ENCODE data around the gene CCNY.
"Not testable (repeated sequence)": the region's sequence is repeated elsewhere in the genome, so short reads cannot be mapped to it uniquely, and the experiment has no call there.

CCNY gene

DNA sequence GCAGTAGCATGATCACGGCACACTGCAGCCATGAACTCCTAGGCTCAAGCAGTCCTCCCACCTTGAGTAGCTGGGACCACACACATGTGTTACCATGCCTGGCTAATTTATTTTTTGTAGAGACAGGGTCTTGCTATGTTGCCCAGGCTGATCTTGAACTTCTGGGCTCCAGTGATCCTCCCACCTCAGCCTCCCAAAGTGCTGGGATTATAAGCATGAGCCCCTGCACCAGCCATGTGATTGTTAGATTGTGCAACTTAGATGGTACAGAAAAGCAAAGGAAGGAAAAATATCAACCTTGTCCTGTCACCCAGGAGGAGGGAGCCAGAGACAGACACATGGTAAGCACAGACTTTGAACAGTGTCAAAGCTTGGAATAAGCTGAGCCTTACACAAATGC, 73.5 kb downstream of the CCNY start:
- FAIRE-seq: no peak

DNA sequence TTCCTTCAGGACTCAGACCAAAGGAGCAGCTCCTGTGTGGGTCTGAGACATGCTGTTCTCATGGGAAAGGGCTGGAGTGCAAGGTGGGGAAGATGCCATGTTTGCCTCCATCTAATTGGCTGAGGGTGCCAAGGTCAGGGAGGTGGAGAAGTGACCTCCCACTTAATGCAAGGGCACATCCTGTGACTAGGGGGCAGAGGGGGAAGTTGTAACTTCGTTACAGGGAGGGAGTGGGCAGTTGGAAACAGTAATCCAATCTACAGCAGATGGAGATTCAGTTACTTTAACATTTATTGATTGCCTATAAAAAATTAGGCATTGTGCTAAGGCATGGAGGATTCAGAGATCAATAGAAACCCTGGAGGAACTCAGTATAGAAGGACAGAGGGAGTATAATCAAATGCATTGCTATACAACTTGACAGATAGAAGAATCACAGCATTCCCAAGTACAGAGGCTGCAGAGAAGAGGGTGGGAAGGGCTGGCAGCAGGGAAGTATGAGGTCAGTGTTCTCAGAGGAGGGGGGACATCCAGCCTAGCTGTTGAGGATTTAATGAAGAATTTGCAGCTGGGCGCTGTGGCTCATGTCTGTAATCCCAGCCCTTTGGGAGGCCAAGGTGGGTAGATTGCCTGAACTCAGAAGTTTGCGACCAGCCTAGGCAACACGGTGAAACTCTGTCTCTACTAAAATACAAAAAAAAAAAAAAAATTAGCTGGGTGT, 75.9 kb downstream of the CCNY start:
- no peak for FAIRE-seq

GRCh38 chr10:35412900-35413491, 76.7 kb downstream of the CCNY start:
- no peak for FAIRE-seq

DNA sequence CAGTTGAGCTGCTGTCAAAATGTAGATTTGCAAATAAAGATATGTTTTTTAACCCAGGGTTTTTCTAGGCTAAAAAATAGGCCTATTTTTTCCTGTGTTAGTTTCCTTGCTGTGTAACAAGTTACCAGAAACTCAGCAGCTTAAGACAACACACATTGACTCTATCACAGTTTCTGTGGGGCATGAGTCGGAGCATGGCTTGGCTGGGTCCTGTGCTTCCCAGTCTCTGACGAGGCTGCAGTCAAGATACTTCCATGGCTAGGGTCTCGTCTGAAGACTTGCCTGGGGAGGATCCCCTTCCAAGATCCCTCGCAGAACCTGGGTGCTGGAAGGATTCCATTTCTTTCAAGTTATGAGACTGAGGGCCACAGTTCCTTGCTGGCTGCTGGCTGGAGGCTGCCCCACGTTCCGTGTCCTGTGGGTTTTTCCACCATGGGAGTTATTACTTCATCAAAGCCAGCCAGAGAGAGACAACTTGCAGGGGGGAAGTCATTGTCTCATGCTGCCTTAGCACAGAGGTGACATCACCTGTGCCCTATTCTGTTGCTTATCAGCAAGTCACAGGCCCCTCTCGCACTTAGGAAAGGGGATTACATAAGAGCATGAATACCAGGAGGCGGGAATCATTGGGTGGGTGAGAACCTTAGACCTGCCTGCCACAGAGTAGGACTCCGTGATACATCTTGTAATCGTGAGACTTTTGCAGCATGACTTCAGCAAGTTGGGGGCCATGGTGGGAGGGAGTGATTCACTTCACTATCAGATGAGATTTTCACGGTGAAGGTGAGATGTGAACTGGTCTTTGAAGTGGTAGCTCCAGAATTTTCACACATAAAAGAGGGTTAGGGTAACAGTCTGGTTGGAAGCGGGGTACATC, 77.9 kb downstream of the CCNY start:
- no peak for FAIRE-seq

- no peak for FAIRE-seq
These were observed 79.2 kb downstream of the CCNY start for GRCh38 chr10:35415505-35415904.

DNA sequence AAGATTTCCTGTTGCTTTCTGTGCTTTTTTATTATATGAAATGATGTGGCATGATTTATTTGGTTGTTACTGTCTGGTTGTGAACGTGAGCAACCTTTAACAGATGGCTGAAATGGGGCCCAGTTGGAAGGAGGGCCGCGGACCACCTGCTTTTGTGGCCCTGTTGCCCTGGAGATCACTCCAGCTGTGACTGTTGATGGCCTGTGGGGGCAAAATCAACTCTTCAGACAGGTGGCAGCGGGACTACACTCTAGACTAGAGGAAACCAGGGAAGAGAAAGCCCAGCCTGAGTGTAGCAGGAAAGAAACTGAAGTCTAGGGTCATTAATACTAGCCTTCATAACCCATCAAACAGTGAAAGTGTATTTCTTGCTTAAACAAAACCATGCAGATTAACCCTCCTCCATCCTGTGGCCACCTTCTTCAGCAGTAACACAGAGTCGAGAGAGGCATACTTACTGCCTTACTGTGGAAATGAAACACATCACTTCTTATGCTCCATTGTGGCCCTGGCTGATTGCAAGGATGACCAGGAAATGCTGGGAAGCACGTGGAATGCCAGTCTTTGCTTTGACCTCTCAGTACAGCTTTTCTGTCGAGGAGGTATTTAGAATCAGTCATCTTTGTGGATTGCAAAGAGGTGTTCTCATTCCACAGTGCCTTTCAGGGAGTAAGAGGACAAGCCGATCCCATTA, 80.5 kb downstream of the CCNY start:
- no peak for FAIRE-seq

DNA sequence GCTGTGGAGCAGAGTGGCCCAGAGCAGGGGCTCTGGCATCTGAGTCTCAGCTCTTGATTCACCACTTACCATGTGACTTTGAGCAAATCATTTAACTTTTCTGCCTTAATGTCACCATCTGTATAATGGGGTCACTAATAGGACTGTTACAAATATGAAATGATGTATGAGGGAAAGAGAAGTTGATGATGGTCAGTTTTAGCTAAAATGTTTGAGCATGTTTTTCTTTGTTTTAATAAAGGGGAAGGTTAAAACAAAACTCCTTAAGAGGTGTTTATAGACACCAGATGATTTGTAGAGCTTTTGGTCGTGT, 81.0 kb downstream of the CCNY start:
- FAIRE-seq: no peak

- no peak for FAIRE-seq
These were observed 81.5 kb downstream of the CCNY start for GRCh38 chr10:35417795-35418194.

DNA sequence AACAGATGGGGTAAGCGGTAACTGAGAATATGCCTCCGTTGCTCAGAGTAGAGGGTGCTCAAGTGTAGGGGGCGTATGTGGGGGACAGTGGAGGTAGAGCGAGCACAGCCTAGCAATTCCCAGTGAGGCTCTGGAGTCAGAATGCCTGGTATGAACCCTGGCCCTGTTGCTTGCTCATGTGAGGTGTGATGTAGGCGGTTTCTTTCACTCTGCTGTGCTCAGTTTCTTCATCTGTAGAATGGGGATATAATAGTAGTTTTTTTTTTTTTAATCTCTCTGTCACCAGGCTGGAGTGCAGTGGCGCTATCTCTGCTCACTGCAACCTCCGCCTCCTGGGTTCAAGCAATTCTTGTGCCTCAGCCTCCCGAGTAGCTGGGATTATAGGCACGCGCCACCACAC, 82.3 kb downstream of the CCNY start:
- not testable (repeated sequence) for FAIRE-seq

- no peak for FAIRE-seq
These were observed 83.7 kb downstream of the CCNY start for GRCh38 chr10:35420044-35420443.

DNA sequence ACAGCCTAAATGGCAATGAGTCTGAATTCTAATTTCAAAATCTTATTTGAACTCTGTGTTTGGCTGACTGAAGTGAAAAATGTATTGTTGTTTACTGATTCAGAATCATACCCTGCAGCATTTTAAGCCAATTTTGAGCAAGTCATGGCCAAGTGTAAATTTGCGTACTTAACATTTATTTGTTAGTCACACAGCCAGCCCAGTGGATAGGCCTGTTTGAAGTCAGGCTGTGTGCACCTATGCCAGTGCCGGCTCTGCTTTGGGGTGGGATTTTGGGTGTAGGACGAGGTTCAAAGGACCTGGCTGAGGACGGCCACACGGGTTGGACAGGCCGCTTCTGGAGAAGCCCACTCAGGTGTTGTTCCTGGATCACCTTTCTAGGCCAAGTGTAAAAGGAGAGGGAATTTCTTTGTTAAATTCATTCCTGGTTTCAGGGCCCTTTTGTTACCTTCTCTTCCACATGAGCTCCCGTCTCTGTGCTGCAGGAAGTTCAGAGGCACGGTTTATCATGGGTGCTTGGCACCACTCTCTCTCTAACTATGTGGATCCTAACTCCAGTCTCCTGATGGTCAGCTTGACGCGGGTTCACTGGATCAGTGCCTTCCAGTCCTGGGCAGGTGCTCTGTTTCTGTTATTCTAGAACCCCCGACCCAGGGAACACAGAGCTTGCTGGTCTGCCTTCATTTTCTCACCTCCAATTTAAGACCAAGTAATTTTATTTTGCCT, 84.7 kb downstream of the CCNY start:
- FAIRE-seq: no peak

- FAIRE-seq: peak; percentile 80
These were observed 85.4 kb downstream of the CCNY start for GRCh38 chr10:35421553-35422178.

GRCh38 chr10:35422228-35422627, 85.9 kb downstream of the CCNY start:
- FAIRE-seq: no peak

GRCh38 chr10:35423505-35424306, 87.4 kb downstream of the CCNY start:
- FAIRE-seq: no peak

DNA sequence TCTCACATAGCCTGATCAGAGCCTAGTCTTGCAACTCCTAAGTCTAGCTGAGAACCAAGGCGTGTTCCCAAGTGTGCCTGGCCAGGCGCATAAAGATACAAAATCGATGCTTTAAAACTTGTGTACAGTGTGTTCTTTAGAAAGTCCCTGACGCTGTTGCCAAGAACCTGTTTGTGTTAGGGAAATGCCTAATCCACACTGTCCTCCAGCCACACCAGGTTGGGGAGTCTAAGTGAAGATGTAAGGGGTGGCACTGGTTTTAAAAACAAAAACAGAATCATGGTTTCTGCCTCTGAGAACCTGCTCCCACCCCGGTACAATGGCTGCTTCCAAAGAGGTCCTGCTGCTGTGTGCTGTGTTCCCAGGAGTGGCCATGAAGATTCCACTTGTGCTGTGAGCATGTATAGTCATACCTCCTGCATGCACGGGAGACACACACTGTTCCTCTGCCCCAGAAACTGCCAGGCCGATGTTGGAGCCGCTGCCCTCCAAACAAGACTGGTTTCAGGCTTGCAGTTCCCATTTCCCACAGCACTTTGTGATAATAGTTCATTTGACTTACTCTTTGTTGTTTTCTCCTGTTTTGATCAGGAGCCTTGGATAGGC, 88.5 kb downstream of the CCNY start:
- no peak for FAIRE-seq

- no peak for FAIRE-seq
These were observed 89.3 kb downstream of the CCNY start for GRCh38 chr10:35425595-35425994.

DNA sequence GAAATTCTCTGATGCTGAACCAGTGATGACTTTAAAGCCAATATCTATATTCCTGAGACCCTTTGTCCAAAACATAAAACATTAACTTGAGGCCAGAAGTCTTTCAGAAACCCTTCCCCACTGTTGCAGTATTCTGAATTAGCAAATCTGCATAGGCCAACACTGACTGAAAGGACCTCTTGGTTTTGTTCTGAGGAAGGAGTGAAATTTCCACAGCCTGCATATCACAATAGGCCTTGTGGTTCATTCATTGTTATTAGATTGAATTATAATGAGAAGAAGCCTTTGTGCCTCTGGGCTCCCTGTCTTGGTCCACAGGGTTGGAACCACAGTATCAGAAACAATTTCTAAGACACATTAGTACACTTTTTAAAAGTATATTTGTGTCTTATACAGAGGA, 90.3 kb downstream of the CCNY start:
- FAIRE-seq: no peak

DNA sequence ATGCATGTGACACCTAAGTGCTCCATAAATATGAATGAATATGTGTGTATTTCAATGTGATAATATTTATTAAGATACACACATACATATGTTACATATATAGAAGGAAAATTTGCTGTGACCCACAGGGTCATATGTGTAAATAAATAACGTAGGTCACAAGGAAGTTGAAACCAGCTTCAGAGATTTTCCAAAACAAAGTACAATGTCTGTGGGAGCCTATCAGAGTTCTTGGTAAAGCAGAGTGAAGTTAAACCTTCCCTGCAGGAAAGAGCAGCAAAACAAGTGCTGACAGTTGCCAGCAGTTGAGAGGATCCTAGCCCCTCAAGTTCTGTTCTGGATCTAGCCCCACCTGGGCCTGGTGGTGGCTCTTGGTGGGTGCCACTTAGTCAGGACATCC, 91.2 kb downstream of the CCNY start:
- no peak for FAIRE-seq

- FAIRE-seq: no peak
These were observed 92.2 kb downstream of the CCNY start for GRCh38 chr10:35428521-35428920.

GRCh38 chr10:35432781-35433338, 96.6 kb downstream of the CCNY start:
- FAIRE-seq: no peak

Measured in endometrium (tissue), 2 donors.